Esophagus squamous epithelium (tissue), 5 donors: ENCODE results near the gene TBC1D10A. TPM values are rescaled to one million over a fixed set of nuclear protein-coding genes. Genes with fewer than 3 reads are reported as not detected.

Source experiments
- DNase-seq: peaks from one replicate; lab custom pipeline; 2025; lab: John Stamatoyannopoulos, UW
- H3K27ac ChIP-seq, 4 donors: fragments of 200-600 bp; sonication (generic); one replicate each; pipeline ENCODE4 v1.5.1; 2016 to 2019; ENCODE audit warnings: mild to moderate bottlenecking in 1 of 4
- H3K27me3 ChIP-seq, 4 donors: fragments of 200-600 bp; sonication (generic); 1 replicate in 3 of 4; 2 replicates in 1 of 4; pipeline versions ENCODE4 v1.5.1 to v1.6.0; 2017 to 2021; ENCODE audit warnings: antibody characterized with exemption in 1 of 4
- H3K36me3 ChIP-seq, 3 donors: fragments of 200-600 bp; sonication (generic); one replicate each; pipeline ENCODE4 v1.5.1; 2016 to 2019
- H3K4me1 ChIP-seq, 3 donors: fragments of 200-600 bp; sonication (generic); one replicate each; pipeline ENCODE4 v1.5.1; 2017 to 2019
- H3K4me3 ChIP-seq, 4 donors: fragments of 200-600 bp; sonication (generic); 1 replicate in 3 of 4; 2 replicates in 1 of 4; pipeline ENCODE4 v1.5.1; 2016 to 2019; ENCODE audit warnings: mild to moderate bottlenecking in 2 of 4, moderate library complexity in 1 of 4
- H3K9me3 ChIP-seq, 3 donors: fragments of 200-600 bp; sonication (generic); one replicate each; pipeline ENCODE4 v1.5.1; 2016 to 2019
- POLR2A ChIP-seq, 4 donors: fragments of 450-650 bp; IDR thresholded peaks; one replicate each; pipeline ENCODE4 v1.6.1; 2017; ENCODE audit warnings: antibody characterized with exemption in 4 of 4, mild to moderate bottlenecking in 4 of 4, moderate library complexity in 3 of 4
- WGBS, 2 donors: methylation state at CpG; one replicate each; pipeline ENCODE4 v1.1.5; 2018; 5-methylcytosine and 5-hydroxymethylcytosine counted together
- intact Hi-C: fragments of 100-400 bp; cut with DNase I; formaldehyde crosslinking; loops from one replicate; pipeline ENCODE4 v1.15.0; 2022
- total RNA-seq, 4 donors: library from RNA; depleted of rRNA; stranded (reverse); fragments of >200 nt; gene quantifications; one replicate each; pipeline ENCODE4 v1.1.0, GENCODE V29; 2016
- TF ChIP-seq, protein P1 (sequence below), 6 experiments: fragments of 450-650 bp in 4 of 6; fragments of 200-600 bp in 2 of 6; sonication (generic) in 2 of 6; IDR thresholded peaks; one replicate each; pipeline ENCODE4 v1.5.1; 2016 to 2019; ENCODE audit warnings: antibody characterized with exemption in 6 of 6, mild to moderate bottlenecking in 4 of 6, moderate library complexity in 4 of 6
- donor health status: DM: yes; HTN: yes; CAD: no.

The TBC1D10A gene
- total RNA-seq, 4 donors from 2014 or later = 40.7 to 55.1 (median 47.0) TPM

GRCh38 chr22:30285846-30286200, 40.9 kb downstream of the TBC1D10A start:
- intact Hi-C loops = loop anchor here (5.0 kb wide), 2 partner anchors 41 to 101 kb away; partner anchors contain the start of genes RNF215 and TBC1D10A
- DNase-seq = no peak
- WGBS, 2 donors = 83% methylated on average over 2 of the region's 8 CpGs; no CpG with 5 or more reads in 1 of the 2 donors
- TF ChIP-seq, protein P1, sequence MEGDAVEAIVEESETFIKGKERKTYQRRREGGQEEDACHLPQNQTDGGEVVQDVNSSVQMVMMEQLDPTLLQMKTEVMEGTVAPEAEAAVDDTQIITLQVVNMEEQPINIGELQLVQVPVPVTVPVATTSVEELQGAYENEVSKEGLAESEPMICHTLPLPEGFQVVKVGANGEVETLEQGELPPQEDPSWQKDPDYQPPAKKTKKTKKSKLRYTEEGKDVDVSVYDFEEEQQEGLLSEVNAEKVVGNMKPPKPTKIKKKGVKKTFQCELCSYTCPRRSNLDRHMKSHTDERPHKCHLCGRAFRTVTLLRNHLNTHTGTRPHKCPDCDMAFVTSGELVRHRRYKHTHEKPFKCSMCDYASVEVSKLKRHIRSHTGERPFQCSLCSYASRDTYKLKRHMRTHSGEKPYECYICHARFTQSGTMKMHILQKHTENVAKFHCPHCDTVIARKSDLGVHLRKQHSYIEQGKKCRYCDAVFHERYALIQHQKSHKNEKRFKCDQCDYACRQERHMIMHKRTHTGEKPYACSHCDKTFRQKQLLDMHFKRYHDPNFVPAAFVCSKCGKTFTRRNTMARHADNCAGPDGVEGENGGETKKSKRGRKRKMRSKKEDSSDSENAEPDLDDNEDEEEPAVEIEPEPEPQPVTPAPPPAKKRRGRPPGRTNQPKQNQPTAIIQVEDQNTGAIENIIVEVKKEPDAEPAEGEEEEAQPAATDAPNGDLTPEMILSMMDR (IDR thresholded peaks at IDR 0.05) = no peak
- Histone ChIP-seq H3K27me3 (no peaks in the 10 kb centered on the region), H3K4me1 (peaks cover 19 to 43% (median 25%) of the 10 kb centered on the region in 3 donors), H3K9me3 (no peaks in the 10 kb centered on the region), H3K4me3 (no peak overlapping the region), H3K36me3 (peaks cover 7 to 55% (median 8%) of the 10 kb centered on the region in 3 donors), H3K27ac (no peak overlapping the region)

DNA sequence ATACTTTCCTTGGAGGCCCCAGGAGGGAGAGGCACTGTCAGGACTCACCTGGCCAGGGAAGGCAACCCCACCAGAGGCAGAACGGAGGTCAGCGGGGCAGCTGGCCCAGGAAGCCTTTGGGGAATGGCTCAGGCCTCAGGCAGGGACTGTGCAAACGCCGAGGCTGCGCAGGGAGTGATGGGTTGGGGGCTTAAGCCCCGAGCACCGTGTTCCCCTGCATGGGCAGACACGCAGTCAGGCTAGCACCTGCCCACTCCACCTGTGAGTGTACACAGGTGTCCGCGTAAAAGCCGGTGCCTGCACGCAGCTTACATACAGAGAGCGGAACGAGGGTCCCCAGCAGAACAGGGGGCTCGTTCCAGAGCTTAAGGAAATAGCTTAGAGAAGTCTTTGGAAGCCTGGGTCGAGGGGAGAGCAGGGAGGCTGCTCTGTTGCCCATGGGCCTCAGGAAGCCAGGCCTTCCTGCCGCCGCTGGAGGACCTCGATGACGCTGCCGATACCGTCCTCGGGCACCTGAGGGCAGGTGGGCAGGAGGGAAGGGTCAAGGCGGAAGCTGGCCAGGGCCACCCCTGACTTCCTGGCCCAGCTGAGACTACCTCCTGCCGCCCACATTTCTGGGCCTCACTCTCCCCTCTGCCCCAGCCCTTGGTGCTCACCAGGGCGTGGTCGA, 41.4 kb downstream of the TBC1D10A start:
- Histone ChIP-seq H3K27ac (no peak overlapping the region), H3K4me3 (no peak overlapping the region), H3K27me3 (no peaks in the 10 kb centered on the region), H3K9me3 (no peaks in the 10 kb centered on the region), H3K36me3 (peaks cover 7 to 55% (median 8%) of the 10 kb centered on the region in 3 donors), H3K4me1 (peaks cover 14 to 38% (median 20%) of the 10 kb centered on the region in 3 donors)
- WGBS, 2 donors = 82 to 96% methylated on average over 12 to 13 of the region's 27 CpGs
- DNase-seq = no peak
- TF ChIP-seq, protein P1 (IDR thresholded peaks at IDR 0.05) = no peak
- TF ChIP-seq POLR2A (IDR thresholded peaks at IDR 0.05) = no peak
- intact Hi-C loops = loop anchor here (5.0 kb wide), 2 partner anchors 42 to 102 kb away; partner anchors contain the start of genes RNF215 and TBC1D10A

DNA sequence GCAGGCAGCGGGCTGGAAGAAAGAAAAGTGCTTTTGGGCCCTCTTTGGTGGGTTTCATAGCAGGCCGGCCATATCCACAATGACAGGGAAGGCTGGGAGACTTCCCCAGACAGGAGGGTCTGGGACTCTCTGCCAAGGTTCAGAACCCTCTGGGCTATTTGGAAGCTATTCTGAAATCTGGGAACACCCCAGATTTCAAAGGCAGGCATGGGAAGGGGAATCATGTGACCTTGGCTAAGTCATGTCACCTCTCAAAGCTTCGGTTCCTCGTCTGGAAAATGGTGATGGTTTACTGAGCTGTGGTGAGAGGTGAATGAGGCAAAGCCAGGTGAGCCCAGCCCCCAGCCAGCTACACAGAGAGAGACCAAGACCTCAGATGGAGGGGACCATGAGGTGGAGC, 42.1 kb downstream of the TBC1D10A start:
- intact Hi-C loops = loop anchor here (5.0 kb wide), 2 partner anchors 43 to 103 kb away; partner anchors contain the start of genes RNF215 and TBC1D10A
- no peaks in the 10 kb centered on the region for H3K27me3 ChIP-seq
- 60% methylated on average over 4 of the region's 4 CpGs; no CpG with 5 or more reads in 1 of the 2 donors for WGBS, 2 donors
- TF ChIP-seq, protein P1 (IDR thresholded peaks at IDR 0.05) = no peak
- no peak for TF ChIP-seq POLR2A (IDR thresholded peaks at IDR 0.05)
- no peak overlapping the region for H3K27ac ChIP-seq
- peaks cover 11 to 35% (median 16%) of the 10 kb centered on the region in 3 donors for H3K4me1 ChIP-seq
- DNase-seq = no peak
- no peaks in the 10 kb centered on the region for H3K9me3 ChIP-seq
- H3K36me3 ChIP-seq = peaks cover 7 to 55% (median 8%) of the 10 kb centered on the region in 3 donors
- H3K4me3 ChIP-seq = no peak overlapping the region

GRCh38 chr22:30284172-30284571, 42.6 kb downstream of the TBC1D10A start:
- H3K27ac ChIP-seq = no peak overlapping the region
- no peaks in the 10 kb centered on the region for H3K27me3 ChIP-seq
- H3K36me3 ChIP-seq = peaks cover 7 to 55% (median 8%) of the 10 kb centered on the region in 3 donors
- peaks cover 16 to 40% (median 21%) of the 10 kb centered on the region in 3 donors for H3K4me1 ChIP-seq
- intact Hi-C loops = no loop called here
- WGBS, 2 donors = 100% methylated on average over 1 of the region's 9 CpGs; no CpG with 5 or more reads in 1 of the 2 donors
- no peak for DNase-seq
- TF ChIP-seq POLR2A (IDR thresholded peaks at IDR 0.05) = no peak
- TF ChIP-seq, protein P1 (IDR thresholded peaks at IDR 0.05) = no peak
- no peaks in the 10 kb centered on the region for H3K9me3 ChIP-seq
- H3K4me3 ChIP-seq = no peak overlapping the region

GRCh38 chr22:30283342-30283741, 43.4 kb downstream of the TBC1D10A start:
- Histone ChIP-seq H3K4me1 (peaks cover 20 to 43% (median 21%) of the 10 kb centered on the region in 3 donors), H3K4me3 (no peak overlapping the region), H3K27ac (no peak overlapping the region), H3K27me3 (no peaks in the 10 kb centered on the region), H3K9me3 (no peaks in the 10 kb centered on the region), H3K36me3 (peaks cover 7 to 55% (median 8%) of the 10 kb centered on the region in 3 donors)
- TF ChIP-seq, protein P1 (IDR thresholded peaks at IDR 0.05) = no peak
- TF ChIP-seq POLR2A (IDR thresholded peaks at IDR 0.05) = no peak
- intact Hi-C loops = no loop called here
- no CpG with 5 or more reads among the region's 4 CpGs for WGBS, 2 donors
- DNase-seq = no peak
